GM21367 (cell line): ENCODE measurements around the gene OLFML1.

ENCODE experiments used
- ATAC-seq: cut with Tn5 transposase; IDR thresholded peaks from one replicate; pipeline ENCODE4 v1.9.1; 2021; ENCODE audit not compliant: unreplicated experiment

Gene OLFML1

DNA sequence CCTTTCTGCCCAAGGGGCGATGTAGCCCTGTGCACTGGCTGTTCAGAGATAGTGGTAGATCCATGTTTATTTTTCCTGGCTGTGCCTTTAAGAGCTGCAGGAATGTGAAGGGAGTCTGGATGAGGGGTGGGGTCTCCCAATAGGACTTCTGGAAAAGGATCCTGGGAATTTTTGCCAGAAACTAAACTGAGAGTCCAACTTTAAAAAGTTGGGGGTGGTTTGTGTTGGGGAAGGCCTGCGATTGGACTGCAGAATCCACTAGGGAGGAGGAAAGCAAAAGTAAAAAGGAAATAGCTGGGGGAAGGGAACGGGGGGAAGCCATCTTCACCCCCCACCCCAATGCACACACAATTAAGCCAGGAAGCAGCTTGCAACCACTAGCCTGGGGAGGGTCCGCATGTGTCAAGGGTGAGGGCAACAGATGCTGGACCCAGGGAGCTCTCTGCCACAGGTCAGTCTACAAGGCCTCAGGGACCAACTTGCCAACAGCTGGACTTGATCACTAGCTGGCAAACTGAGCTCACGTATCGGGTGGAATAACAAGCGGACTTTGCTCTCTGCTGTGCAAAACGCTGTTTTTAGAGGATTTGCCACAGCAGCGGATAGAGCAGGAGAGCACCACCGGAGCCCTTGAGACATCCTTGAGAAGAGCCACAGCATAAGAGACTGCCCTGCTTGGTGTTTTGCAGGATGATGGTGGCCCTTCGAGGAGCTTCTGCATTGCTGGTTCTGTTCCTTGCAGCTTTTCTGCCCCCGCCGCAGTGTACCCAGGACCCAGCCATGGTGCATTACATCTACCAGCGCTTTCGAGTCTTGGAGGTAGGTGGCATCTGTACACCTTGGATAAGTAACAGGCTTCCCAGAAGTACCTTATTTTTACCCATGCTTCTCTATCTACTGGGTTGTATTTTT lies at the start of gene OLFML1:
OLFML1 (plus strand) TSS at position 321 of the 912 bp plus-strand sequence; CDS start at position 691, 370 bp downstream.
- no peak for ATAC-seq

DNA sequence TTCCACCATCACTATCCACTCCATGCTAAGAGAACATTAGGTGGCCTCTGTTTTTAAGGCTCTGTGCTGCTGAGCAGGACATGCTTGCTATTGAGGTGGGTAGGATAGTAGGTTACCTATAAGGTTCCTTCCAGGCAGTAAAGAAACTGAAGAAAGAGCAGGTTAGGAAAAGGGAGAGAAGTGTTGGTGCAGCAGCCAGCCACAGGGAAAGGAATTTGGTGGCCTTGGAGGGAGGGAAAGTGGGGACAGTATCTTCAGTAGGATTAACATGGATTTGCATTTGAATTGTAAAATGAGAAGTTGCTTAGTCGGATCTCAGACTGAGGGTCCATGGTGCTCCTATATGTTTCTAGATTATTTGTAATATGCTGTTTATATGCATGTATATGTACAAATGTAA lies 49.2 kb upstream of the OLFML1 start:
- ATAC-seq: no peak

DNA sequence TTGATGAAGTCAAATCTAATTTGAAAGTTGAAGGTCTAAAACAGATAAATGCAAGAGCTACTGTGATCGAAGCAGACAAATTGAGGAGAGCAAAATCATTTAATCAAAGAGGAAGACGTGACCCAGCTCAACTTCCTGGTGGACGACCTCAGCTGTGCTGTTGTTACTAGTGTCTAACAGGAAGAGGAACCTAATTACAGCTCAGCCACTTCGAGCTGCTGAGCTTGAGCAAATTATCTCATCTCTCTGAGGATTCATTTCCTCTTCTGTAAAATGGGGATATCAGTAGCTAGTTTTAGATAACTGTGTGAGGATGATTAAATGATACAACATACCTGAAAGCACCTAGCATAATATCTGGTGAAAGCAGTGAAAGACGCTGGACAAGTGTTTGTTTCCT lies 48.6 kb upstream of the OLFML1 start:
- ATAC-seq: peak; percentile 87

DNA sequence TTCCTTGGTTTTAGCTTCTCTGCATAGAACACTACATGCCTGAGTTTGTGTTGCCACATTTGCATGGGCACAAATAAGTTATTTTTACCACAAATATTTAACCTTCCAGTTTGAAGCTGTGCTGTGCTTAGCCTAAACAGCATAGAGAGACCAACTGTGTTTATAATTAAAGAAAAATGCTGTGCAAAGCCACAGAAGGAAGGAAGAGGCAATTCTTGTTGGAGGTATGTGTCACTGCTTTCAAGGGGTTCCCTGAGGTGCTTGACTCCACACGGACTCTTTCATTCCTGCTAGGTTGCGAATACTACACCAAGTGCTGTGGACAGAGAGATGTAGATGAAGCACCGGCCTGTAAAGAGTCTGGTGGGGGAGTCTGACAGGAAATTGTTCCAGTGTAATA lies 47.6 kb upstream of the OLFML1 start:
- no peak for ATAC-seq

DNA sequence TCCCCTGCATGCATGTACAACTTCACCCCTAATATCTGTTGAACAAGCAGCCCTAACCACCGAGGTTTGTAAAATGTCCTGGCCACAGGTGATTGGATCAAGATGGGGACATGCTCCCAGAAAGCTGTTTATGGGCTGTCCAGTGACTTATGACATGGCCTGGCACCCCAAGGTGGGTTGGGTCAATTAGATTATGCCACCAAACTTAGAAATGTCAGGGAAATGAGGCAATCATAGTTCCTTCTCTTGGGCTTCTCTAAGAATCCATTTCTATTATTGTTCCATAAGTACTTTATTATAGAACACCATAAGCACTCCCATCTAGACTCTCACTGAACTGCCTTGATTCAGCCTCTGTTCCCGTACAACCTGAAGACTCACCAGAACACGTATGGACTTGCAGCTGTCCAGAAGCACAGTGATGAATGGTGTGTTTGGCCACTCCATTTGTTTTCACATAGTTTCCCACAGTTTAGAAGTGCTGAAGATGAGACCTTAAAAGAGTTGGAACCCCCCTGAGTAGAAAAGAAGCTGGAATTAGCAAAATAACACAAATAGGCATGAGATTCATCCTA lies 45.5 kb upstream of the OLFML1 start:
- ATAC-seq: no peak

DNA sequence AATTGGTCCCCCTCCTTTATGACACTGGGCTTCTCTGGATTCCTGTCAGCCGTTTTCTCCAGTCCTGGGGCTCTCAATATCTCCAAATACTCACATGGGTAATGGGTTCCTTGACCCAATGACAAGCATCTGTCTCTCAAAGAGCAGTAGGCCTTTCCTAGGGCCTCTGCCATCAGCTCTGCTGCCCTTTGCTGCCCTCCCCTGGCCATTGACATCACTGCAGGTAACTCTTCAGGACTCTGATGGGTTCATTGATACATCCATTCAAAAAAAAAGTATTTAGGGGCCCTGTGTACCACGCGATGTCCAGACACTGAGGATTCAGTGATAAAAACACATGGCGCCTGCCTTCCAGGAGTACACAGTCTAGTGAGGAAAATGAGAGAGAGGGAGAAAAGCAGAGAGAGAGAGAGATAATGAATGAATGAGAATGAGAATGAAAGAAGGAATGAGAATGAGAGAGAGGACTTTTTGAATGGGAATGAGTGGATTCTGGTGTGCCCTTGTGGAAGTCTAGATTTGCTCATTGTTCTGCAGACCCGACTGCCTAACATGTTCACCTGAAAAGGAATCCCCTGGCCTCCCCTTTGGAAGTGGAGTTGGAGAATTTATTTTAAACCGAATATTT lies 42.6 kb upstream of the OLFML1 start:
- ATAC-seq: peak; percentile 87

DNA sequence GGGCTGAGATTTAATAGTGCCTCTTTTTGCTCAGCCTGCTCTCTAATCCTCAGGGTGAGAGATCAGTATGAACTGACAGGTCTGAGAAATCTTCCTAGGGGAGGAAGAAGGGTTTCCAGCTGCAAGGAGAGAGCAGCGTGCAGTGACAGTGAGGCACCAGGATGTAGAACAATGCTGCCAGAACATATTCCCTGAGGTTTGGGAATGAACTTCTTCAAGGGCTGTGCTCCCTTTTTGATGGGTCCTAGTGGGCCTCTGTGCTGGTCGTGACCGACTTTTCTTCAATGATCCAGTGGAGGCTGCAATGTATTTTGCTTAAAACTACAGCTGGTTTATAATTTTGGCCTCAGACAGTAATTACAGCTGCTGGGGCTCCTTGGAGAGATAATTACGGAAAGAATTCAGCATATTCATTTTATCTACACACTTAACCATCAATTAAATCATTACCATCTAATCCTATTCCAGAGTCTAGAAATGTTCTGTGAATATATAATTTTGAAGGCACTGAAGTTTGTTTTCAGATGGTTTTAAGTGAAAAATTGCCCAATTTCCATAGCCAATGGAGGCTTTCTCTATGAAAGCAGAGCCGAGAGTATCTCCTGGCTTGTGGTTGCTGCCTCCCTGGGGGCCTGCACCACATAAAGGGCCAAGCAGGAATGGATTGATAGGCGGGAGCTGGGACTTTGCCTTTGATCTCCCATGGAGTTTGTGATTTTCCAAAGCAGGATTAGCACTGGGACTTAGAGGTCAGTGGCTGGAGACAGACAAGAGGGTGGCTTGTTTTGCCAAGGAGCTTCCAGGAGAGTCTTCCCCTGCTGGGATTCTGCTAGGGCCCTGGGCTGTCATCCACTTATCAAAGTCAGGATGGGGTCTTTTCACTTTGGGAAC lies 41.0 kb upstream of the OLFML1 start:
- no peak for ATAC-seq

DNA sequence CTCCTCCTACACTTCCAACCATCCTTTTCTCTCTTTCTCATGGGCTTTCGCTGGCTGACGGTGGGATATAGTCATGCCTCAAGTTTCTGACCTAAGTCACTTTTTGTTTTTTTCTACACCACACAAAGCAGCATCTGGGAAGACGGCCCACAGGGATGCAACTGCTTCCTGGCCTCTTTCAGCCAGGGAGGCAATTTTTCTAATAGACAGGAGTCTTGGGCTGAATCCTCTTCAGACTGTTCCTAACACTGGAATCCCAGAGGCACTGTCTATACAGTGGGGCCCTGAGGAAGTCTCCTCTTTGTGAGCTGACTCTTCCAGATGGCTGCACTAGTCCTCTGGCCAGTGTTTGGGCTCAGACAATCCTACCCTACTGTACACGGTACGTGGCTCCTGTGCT lies 39.7 kb upstream of the OLFML1 start:
- ATAC-seq: no peak

DNA sequence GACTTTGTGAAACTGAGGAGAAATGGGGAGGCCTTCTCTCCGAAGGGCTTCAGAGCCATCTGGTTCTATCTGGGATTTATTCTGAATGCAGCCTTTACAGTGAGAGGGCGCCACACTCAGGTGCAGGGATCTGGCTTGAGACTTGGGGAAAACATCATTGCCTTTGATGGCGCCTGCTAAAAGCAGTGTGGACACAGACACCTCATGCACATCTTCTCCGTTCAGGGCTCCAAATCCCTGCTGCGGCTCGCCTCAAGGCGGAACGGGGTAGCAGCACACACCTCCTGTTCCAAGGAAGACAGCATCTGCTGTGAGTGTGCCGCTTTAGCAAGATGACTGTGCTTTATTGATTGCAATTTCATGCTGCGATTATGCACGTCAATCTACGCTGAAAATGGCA lies 37.1 kb upstream of the OLFML1 start:
- no peak for ATAC-seq

DNA sequence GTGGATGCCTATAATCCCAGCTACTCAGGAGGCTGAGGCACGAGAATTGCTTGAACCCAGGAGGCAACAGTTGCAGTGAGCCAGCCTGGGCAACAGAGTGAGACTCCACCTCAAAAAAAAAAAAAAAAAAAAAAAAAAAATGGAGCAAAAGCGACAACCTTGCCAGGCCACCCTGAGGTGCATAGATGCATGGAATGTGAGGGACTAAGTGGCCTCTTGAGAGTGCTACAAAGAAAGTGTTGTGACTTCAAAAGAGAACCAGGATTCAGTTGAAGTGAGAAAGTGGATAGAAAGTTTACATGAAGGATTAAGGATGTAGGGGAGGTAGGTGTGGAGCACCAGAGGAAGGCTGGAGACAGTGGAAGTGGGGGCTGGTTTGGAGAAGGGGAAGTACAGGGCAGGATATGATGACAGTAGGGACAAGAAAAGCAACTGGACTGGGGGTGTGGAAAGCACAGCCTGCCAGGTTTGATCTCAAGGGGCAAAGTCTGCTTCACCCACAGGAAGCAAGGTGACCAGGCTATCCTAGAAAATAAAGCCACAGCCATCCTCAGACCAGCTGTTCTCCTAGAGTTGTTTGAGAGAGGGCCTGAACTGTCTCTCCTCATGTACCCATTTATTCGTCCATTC lies 36.0 kb upstream of the OLFML1 start:
- ATAC-seq: no peak

DNA sequence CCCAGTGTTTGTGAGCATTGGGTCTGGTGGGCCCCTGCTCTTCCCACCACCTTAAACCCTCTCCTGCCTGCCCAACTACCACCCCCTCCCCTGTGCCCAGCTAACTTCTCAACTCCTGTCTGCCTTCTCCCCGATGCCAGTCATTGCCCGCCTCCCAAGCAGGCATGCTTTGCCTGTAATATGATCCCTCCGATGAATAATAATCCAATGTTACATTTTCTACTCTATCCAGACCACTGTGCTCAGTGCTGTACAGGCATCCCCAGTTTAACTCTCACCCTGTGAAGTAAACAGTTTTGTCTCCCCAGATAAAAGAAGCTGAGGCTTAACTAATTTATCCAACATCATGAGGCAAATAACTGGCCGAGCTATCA lies 35.5 kb upstream of the OLFML1 start:
- no peak for ATAC-seq

DNA sequence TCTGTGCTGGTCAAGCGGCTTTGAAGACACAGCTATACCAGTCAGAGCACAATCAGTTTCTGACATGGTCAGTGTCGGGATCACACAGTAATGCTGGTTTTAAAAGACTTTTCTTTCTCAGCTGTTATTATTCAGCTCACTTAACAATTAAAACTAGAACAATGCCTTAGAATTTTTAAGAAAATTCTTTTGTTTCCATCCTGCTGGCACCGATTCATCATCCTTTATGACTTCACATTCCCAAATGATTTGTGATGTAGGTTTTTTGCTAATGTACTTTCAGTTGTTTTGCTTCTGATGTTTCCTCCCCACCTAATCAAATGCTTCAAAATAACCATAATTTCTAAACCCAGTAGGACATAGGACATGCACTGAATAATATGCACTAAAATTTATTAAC lies 34.5 kb upstream of the OLFML1 start:
- ATAC-seq: no peak

DNA sequence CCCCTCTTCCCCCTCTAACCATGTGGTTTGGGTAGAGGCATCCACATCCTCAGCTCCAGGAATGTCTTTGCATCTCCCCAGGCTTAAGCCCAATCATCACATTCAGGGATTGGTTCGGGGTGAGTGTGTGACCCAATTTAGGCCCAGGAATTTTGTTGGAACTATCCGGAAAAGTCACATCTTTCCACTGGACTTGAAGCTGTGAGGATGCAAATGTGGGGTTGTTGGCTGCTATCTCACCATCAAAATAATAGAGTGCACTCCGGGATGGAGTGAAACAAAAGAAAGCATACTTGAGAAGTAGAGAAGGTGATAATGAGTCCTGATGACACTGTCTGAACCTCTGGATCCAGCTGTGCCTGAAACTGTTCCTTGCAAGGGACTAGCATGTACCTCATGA lies 33.8 kb upstream of the OLFML1 start:
- no peak for ATAC-seq

DNA sequence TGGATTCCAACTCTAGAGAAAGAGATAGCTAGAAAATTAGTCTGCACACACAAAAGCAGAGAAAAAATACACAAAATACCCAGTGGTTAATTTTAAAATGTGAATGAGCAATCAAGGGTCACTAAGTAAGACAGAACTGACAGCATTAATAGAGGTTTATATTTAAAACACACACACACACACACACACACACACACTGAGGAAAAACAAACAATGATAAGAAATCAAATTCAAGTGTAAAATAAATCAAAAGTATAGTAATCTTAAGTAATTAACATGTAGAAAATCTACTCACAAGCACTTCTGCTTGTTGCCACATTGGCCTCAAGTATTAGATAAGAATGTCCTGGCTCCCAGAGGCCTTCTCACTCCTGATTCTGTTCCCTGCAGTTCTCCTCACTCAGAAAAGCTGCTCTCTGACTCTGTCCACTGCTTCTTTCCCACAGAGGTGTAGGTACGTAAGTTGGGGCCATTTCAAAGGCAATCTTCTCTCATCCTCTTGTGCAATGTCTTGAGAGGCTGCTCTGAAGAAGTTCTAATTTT lies 33.3 kb upstream of the OLFML1 start:
- no peak for ATAC-seq

DNA sequence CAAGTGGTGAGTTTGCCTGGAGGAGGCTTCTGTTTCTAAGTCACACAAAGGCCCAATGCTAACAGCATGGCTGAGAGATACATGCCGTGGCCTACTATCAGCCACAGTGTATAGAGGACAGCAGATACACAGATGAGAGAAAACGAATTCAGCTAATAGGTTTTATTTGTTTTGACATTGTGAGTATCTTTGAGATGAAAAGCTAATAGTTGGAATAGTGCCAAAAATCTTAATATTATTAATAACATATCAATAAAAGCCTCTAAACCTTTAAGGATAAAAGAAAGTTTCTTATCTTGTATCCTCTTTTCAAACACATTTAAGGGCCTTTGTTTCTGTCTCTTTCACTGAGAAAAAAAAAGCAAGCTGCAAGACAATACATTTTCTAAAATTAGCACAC lies 30.5 kb upstream of the OLFML1 start:
- no peak for ATAC-seq

DNA sequence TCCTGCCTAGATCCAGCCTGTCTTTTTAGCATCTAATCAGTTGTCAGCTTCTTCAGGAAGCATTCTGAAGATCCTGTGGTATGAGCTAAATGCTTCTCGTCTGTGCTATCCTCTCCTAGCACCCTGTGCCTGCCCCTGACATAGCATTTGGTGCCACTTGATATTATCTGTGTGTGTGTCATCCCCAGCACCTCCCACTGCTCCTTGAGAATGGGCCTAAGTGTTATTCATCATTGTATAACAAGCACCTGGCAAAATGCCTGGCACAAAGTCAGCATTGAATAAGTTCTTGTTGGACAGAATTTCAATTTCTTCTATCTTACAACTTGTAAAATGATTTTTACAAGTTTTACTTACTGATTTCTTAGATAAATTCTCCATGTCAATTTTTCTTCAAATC lies 28.1 kb upstream of the OLFML1 start:
- ATAC-seq: no peak

DNA sequence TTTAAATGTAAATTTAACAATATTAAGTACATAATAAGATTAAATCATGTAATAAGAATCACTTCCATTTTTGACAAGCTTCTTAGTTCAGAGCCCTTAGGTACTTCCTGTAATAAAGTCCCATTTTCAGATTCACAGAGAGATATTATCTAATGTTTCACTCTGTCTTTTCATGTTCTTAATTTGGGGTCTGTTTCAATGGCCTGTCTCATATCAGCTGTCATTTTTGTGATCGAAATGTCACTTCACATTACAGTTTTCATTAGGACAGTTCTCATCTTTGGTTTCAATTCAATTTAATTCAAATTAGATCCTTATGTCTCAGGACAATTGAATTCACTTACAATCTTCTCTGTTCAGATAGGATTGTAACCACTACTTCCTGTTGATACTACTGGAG lies 22.6 kb upstream of the OLFML1 start:
- no peak for ATAC-seq

DNA sequence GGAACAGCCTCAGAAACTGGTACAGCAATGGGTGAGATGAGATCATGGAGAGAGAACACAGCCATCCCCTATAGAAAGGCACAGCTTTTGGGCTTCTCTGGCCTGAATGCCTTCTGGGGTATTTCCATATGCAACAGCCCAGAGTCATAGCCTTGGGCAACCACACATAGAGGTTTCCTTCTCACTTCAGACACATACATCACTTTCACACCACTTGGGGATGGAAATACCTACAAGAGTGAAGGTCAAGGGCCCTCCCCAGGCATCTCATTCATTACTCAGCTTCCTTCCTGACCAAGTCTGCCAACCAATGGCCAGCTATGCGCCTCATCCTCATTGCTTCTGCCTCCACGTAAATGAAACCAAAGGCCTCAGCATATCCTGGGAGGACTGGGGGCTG lies 17.7 kb upstream of the OLFML1 start:
- ATAC-seq: peak; percentile 69

DNA sequence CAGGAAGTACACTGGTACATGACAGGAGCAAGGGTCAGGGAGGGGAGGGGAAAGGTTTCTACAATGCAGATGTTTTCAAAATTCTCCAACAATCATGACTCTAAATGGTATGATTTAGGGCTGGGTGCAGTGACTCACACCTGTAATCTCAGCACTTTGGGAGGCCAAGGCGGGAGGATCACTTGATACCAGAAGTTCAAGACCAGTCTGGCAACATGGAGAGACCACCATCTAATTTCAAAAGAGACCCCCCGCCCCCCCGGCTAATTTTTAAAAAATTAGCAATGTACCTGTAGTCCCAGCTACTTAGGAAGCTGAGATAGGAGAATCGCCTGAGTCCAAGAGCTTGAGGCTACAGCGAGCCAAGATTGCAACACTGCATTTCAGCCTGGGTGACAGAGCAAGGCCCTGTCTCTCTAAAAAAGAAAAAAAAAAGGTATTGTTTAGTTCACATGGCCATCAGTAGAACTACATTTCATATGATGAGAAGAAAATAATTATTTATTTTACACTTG lies 15.9 kb upstream of the OLFML1 start:
- ATAC-seq: no peak

DNA sequence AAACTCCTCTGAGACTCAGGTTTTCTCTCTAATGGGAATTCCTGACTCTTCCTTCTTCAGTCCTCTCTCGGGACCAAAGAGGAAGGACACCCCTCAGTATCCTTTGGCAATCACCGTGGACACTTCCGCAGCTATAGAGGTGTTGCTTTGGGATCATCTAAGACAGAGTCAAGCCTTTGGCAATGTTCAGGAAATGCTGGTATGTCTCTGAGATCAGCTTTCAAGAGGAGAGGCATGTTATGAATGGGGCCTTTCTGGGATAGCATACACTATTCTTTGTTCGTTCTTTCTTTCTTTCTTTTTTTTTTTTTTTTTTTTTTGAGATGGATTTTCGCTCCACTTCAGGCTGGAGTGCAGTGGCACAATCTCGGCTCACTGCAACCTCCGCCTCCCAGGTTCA lies 14.2 kb upstream of the OLFML1 start:
- ATAC-seq: no peak
